Measurements from ENCODE around the gene DHRS9.

The DHRS9 gene

DNA sequence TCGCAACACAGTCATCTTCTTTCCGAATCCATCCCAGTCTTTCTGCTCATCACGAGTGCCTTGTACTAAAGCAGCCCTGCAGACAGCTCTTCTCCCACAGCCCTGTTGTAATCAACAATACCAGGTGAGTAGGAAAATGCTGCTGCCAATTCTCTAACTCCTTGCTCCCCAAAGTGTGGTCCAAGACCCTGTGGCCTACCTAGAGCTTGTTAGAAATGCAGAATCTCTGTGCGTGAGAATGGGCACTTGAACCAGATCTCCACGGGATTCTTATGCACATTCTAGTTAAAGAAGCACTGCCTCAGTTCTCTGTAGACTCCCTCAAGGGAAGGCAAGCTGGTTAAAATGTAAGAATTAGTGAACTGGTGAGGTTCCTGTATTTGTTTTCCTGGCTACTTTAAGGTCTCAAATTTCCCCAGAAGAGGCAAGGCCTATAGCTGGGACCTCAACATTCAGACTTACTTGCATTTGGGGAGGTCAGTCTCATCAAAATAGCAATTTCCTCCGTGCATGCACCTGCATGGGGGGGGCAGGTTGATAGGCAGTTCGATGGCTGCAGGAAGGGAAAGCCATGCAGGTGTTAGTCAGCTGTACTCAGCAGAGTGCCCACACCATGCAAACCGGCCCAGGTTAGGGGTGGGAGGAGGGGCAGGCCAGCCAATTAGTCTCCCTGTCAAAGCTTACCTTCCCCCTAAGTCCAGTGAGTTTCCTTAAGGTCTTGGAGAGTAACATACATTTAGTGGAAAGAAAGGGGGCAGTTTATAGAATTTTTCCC, 70.8 kb downstream of the DHRS9 start:
- H3K36me3 ChIP-seq = no peaks in the 10 kb centered on the region
- H3K4me3 ChIP-seq (ENCODE audit: low read depth, low read length) = no peak overlapping the region
- TF ChIP-seq CTCF (IDR thresholded peaks at IDR 0.05; ENCODE audit: low read depth, low read length) = no peak
- no peak for DNase-seq
- no peaks in the 10 kb centered on the region for H3K9me3 ChIP-seq
- no peaks in the 10 kb centered on the region for H3K27me3 ChIP-seq
- H3K4me1 ChIP-seq = no peaks in the 10 kb centered on the region

- peak; percentile 77 for TF ChIP-seq CTCF (IDR thresholded peaks at IDR 0.05; ENCODE audit: low read depth, low read length)
- DNase-seq = peak; percentile 51
- Histone ChIP-seq H3K4me3 (ENCODE audit: low read depth, low read length) (no peak overlapping the region), H3K9me3 (no peaks in the 10 kb centered on the region), H3K27me3 (no peaks in the 10 kb centered on the region), H3K4me1 (no peaks in the 10 kb centered on the region), H3K36me3 (no peaks in the 10 kb centered on the region)
These were observed 72.5 kb downstream of the DHRS9 start for GRCh38 chr2:169141713-169142352.

DNA sequence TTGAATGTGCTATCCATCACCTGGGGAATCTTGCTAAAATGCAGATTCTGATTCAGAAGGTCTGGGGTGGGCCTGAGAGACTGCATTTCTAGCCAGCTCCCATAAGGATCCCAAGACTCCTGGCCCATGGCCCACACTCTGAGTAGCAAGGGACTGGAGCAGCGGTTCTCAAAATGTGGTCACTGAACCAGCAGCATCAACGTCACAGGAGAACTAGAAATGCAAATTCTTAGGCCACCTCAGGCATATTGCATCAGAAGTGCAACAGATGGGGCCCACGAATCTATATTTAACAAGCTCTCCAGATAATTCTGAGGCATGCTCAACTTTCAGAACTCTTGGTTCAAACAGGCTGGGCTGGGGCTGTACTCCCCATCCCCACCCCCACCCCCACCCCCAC, 74.6 kb downstream of the DHRS9 start:
- no peaks in the 10 kb centered on the region for H3K36me3 ChIP-seq
- no peaks in the 10 kb centered on the region for H3K27me3 ChIP-seq
- no peaks in the 10 kb centered on the region for H3K4me1 ChIP-seq
- H3K4me3 ChIP-seq (ENCODE audit: low read depth, low read length) = no peak overlapping the region
- DNase-seq = no peak
- H3K9me3 ChIP-seq = no peaks in the 10 kb centered on the region
- TF ChIP-seq CTCF (IDR thresholded peaks at IDR 0.05; ENCODE audit: low read depth, low read length) = no peak
